ACC112 (cell line): Measurements from ENCODE around the gene PRX.

Experiments
- H2AFZ ChIP-seq: fragments of 200-600 bp; sonication (generic); one replicate; pipeline ENCODE4 v1.6.0; 2017; ENCODE audit warnings: antibody characterized with exemption, low read length; ENCODE audit not compliant: unreplicated experiment
- H3K27ac ChIP-seq: fragments of 200-600 bp; sonication (generic); 2 replicates; pipeline ENCODE4 v1.5.1; 2014; ENCODE audit warnings: low read depth, mild to moderate bottlenecking, antibody characterized with exemption, low read length, moderate library complexity
- H3K27me3 ChIP-seq: fragments of 200-600 bp; sonication (generic); 2 replicates; pipeline ENCODE4 v1.6.1; 2014; ENCODE audit warnings: mild to moderate bottlenecking, antibody characterized with exemption, low read length, moderate library complexity, mixed read lengths; ENCODE audit not compliant: insufficient read depth
- H3K36me3 ChIP-seq: fragments of 200-600 bp; sonication (generic); 2 replicates; pipeline ENCODE4 v1.6.1; 2016; ENCODE audit warnings: mild to moderate bottlenecking, antibody characterized with exemption, low read length, moderate library complexity, mixed read lengths; ENCODE audit not compliant: insufficient read depth
- H3K4me1 ChIP-seq: fragments of 200-600 bp; sonication (generic); one replicate; pipeline ENCODE4 v1.6.1; 2016; ENCODE audit warnings: low read length, mixed read lengths; ENCODE audit not compliant: insufficient read depth, unreplicated experiment, control insufficient read depth
- H3K4me3 ChIP-seq: fragments of 200-600 bp; sonication (generic); 2 replicates; pipeline ENCODE4 v1.5.1; 2014; ENCODE audit warnings: mild to moderate bottlenecking, low read depth, low read length
- H3K79me2 ChIP-seq: fragments of 200-600 bp; sonication (generic); one replicate; pipeline ENCODE4 v1.6.0; 2016; ENCODE audit warnings: low read length; ENCODE audit not compliant: control insufficient read depth, unreplicated experiment, insufficient read depth

Gene PRX

DNA sequence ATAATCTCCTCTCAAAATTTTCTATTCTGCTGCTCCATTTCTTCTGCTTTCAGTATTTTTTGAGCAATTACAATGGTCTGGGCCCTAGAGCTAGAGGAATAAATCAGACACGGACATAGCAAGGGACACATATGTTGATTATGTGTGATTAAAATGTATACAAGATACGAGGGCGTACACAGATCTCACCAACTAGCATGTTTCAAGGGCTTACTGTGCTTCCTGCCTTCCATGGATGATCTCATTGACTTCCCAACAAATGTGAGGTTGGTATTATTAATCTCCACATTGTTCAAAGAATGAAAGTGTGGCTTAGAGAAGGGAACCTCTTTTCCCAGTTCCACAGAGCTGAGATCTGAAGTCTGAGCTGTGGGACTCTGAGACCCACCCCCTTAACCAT lies 55.5 kb downstream of the PRX start:
- Histone ChIP-seq H3K4me3 (no peak overlapping the region), H2AFZ (no peak overlapping the region), H3K27me3 (no peaks in the 10 kb centered on the region), H3K27ac (no peak overlapping the region), H3K4me1 (no peaks in the 10 kb centered on the region), H3K79me2 (no peaks in the 10 kb centered on the region), H3K36me3 (no peaks in the 10 kb centered on the region)

DNA sequence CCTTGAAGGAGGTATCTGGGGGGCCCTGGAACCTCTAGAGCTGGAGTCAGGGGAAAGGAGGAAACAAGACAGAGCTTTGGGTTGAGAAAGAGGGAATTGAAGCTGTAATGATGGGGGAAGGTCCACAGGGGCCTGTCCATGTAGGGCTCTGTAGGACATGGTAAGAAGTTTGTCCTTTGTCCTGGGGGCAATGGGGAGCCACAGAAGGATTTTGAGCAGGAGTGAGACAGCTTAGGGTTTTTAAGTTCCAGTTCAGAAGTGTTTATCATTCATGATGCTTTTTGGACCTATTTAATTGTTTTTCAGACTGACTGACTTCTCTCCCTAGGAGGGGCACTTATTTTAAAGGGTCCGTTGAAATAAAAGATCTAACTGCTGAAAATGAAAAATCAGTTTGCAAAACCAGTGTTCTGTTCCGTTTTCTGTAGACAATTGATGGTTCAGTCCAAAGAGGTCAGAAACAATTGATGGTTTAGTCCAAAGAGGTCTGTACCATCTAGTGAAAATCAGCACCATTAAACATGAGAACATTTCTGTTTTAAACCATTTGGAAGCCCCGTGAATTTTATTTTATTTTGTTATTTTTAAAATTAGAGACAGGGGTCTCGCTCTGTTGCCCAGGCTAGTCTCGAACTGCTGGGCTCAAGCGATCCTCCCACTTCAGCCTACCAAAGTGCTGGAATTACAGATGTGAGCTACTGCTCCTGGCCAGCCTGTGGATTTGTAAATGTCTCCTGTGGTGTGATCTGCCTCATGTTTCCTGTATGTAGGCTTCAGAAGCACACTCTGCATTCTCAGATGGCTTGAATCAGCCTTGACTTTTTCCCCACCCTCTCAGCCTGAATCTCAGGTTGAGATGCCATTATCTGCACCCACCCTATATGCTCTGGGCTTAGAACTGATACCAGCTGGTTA lies 56.2 kb downstream of the PRX start:
- no peaks in the 10 kb centered on the region for H3K79me2 ChIP-seq
- H3K36me3 ChIP-seq = no peaks in the 10 kb centered on the region
- no peak overlapping the region for H2AFZ ChIP-seq
- no peak overlapping the region for H3K4me3 ChIP-seq
- H3K27ac ChIP-seq = no peak overlapping the region
- no peaks in the 10 kb centered on the region for H3K27me3 ChIP-seq
- H3K4me1 ChIP-seq = no peaks in the 10 kb centered on the region

DNA sequence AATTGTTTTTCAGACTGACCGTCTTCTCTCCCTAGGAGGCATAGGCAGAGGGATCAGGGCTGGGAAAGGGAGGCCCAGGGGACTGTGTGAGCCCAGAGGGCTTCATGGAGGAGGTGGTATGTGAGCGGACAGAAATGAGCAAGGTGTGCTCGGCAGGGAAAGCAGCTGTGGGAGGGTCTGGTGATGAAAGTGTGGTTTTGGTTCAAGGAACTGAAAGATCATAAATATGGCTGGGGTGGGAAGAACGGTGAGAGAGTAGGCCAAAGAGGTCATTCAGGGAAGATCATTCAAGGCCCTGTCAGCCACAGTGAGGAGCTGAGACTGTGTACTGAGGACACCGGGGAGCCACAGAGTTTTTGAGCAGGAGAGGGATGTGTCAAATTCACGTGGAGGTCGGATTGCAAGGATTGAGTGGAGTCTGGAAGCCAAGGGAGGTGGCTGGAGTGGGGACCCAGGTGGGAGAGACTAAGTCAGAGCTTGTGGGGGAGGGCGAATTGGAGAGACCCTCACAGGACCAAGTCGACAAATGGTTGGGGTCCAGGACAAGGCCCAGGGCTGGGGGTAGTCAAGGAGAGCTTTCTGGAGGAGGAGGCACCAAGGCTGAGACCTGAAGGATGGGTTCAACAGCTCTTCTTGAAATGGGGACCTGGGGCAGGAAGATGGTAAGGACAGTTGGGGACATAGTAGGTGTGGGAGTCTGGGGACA lies 57.0 kb downstream of the PRX start:
- Histone ChIP-seq H3K27me3 (no peaks in the 10 kb centered on the region), H2AFZ (no peak overlapping the region), H3K4me1 (no peaks in the 10 kb centered on the region), H3K27ac (no peak overlapping the region), H3K79me2 (peaks cover 2% of the 10 kb centered on the region), H3K4me3 (no peak overlapping the region), H3K36me3 (no peaks in the 10 kb centered on the region)

DNA sequence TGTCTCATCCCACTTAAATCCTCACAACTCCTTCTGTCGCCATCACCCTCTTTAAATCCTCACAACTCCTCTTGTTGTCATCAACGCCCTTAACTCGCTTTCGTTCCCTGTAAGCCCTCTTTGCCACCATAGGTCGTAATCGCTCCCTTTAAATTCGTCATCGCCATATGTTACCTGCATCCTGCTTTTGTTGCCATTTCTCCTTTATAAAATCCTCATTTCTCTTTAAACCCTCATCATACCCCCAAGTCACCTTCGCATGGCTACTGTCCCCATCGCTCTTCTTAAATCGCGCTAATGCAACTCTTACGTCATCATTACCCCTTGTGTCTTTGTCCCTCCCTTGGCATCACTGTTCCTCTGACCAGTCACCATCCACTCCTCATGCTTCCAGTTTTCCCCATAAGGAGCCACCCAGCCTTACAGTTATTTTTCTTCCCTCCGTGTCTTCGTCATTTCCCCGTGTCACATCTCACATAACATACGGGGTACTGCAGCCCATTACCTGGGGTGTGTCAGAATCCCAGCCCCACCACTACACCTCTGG lies 64.1 kb downstream of the PRX start:
- H3K79me2 ChIP-seq = peaks cover 31% of the 10 kb centered on the region
- H3K36me3 ChIP-seq = no peaks in the 10 kb centered on the region
- peak overlapping the region; percentile 91 for H3K4me3 ChIP-seq
- peak overlapping the region; percentile 53 for H2AFZ ChIP-seq
- H3K27me3 ChIP-seq = no peaks in the 10 kb centered on the region
- H3K4me1 ChIP-seq = peaks cover 3% of the 10 kb centered on the region
- H3K27ac ChIP-seq = peak overlapping the region; percentile 35

DNA sequence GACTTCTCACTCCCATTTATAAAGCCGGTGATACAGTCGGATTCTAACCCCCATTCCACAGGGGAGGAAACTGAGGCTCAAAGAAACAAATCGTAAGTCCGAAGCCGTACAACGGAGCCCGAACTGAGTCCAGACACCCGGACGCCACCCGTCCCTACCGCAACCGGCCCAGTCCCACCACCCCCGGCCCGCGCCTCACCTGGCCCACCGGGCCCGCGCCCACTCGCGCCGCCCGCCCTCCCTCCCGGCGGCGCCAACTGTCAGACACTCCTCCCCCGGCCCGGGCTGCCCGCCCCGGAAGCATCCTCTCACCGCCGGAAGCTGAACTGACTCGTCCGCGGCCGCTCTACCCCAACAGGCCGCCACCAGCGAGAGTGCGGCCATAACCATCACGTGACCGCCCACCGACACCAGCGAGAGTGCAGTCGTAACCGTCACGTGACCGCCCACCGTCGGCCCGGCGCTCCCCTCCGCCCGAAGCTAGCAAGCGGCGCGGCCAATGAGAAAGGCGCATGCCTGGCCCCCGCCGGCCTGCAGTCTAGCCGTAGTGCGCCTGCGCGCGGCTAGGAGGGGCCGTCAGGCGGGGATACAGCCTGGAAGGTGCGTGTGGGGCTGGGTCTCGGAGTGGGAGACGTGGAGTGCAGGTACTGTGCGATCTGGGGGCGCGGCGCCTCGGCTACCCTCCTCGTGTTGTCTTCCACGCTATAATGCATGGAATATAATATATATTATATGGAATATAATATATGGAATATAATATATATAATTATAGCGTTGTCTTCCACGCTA lies 64.9 kb downstream of the PRX start, which contains the start of the genes C19orf47 and PLD3:
C19orf47 (minus strand) TSS at position 273 of the 789 bp plus-strand sequence. CDS start 6,540 bp downstream, outside the sequence.
PLD3 (plus strand) TSS at position 571 of the 789 bp plus-strand sequence. CDS start 17,789 bp downstream, outside the sequence.
- H3K4me1 ChIP-seq = peaks cover 3% of the 10 kb centered on the region
- H3K36me3 ChIP-seq = no peaks in the 10 kb centered on the region
- H3K79me2 ChIP-seq = peaks cover 31% of the 10 kb centered on the region

DNA sequence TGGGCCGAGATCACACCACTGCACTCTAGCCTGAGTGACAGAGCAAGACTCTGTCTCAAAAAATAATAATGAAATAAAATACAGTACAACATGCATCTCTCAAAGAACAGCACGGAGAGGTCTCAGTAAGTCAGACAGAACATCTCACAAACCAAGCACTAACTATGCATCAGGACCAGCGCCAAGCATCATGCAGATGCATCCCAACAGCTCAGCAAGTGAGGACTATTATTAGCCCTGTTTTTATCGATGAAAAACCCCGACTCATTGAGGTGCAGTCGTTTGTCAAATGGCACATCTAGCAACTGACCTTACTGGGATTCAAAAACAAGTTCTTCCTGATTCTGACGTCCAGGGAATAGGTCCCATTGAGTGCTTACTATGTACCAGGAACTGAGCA lies 68.8 kb downstream of the PRX start:
- Histone ChIP-seq H3K4me3 (no peak overlapping the region), H3K4me1 (peaks cover 2% of the 10 kb centered on the region), H2AFZ (no peak overlapping the region), H3K36me3 (no peaks in the 10 kb centered on the region), H3K27me3 (no peaks in the 10 kb centered on the region), H3K27ac (no peak overlapping the region), H3K79me2 (peaks cover 32% of the 10 kb centered on the region)

More for the DNA sequence above, 64.9 kb downstream of the PRX start, which contains the start of the genes C19orf47 and PLD3:
- H3K4me3 ChIP-seq = peak within 1 kb of the TSS; percentile 91
- H3K27ac ChIP-seq = peak within 1 kb of the TSS; percentile 35
- peak within 1 kb of the TSS; percentile 53 for H2AFZ ChIP-seq
- no peaks in the 10 kb centered on the region for H3K27me3 ChIP-seq
